HepG2 (cell line): ENCODE data around the gene CEP104. TPM values are rescaled to one million over a fixed set of nuclear protein-coding genes. Genes with fewer than 3 reads are reported as not detected.

Experiments used
- ATAC-seq: fragments of 200-7000 bp; cut with Tn5 transposase; 3 replicates; pipeline ENCODE4 v1.9.1; 2020; ENCODE audit warnings: mild to moderate bottlenecking, moderate library complexity
- BruUV-seq: library from RNA; stranded (reverse); fragments of 400-500 nt; replicated peaks from 2 replicates; lab custom pipeline; 2021; lab: Mats Ljungman, UMichigan
- CTCF ChIA-PET: fragments of 300-600 bp; formaldehyde crosslinking; extraction: SDS; loops from one replicate; lab custom pipeline; 2021; ENCODE audit warnings: low total read pairs, inconsistent platforms, low intra/inter-chr PET ratio; lab: Yijun Ruan, JAX
- POLR2A ChIA-PET: fragments of 350-600 bp; sonication (Branson Sonifier 250); formaldehyde crosslinking; loops from one replicate; lab custom pipeline; 2020; ENCODE audit warnings: antibody characterized with exemption, inconsistent platforms; lab: Yijun Ruan, JAX
- DNase-seq: peaks from one replicate; pipeline ENCODE4 v3.0.0-alpha.2; 2015; ENCODE audit warnings: low spot score
- FAIRE-seq: peaks from 3 replicates; lab custom pipeline; 2011; peaks lifted over from hg19 to GRCh38; lab: Jason Lieb, UNC
- H2AFZ ChIP-seq: one replicate; pipeline ENCODE4 v1.6.1; 2011; ENCODE audit warnings: low read length, inconsistent platforms
- H3K27ac ChIP-seq: fragments of 300-600 bp; 3 replicates; pipeline ENCODE4 v1.8.0; 2011; ENCODE audit warnings: mixed run types, mild to moderate bottlenecking, mixed read lengths, low read length, inconsistent platforms; ENCODE audit not compliant: insufficient read depth; ENCODE audit errors: extremely low read length
- H3K27me3 ChIP-seq, 2 experiments: fragments of 200-600 bp in 1 of 2; 2 replicates in 1 of 2; 3 replicates in 1 of 2; pipeline versions ENCODE4 v1.6.0 to v1.8.0; 2011; ENCODE audit warnings: low read length in 2 of 2, mild to moderate bottlenecking in 2 of 2, moderate library complexity in 2 of 2, inconsistent platforms in 1 of 2; ENCODE audit not compliant: insufficient read depth in 2 of 2, control insufficient read depth in 1 of 2
- H3K36me3 ChIP-seq, 2 experiments: fragments of 200-600 bp in 1 of 2; replicated peaks in 1 of 2; 2 replicates in 1 of 2; 3 replicates in 1 of 2; pipeline versions ENCODE4 v1.5.1 to v1.8.0; 2011; ENCODE audit warnings: low read length in 2 of 2, inconsistent platforms in 1 of 2; ENCODE audit not compliant: insufficient read depth in 2 of 2, control insufficient read depth in 1 of 2
- H3K4me1 ChIP-seq: 2 replicates; pipeline ENCODE4 v1.5.1; 2012; ENCODE audit warnings: low read length, inconsistent platforms; ENCODE audit not compliant: insufficient read depth
- H3K4me2 ChIP-seq: 2 replicates; pipeline ENCODE4 v1.6.0; 2011; ENCODE audit warnings: low read depth, low read length, inconsistent platforms
- H3K4me3 ChIP-seq, 3 experiments: fragments of 200-600 bp in 1 of 3; sonication (generic), shearing (Covaris generic) in 1 of 3; replicated peaks in 1 of 3; 2 replicates each; pipeline ENCODE4 v1.5.1; 2011 to 2016; ENCODE audit warnings: low read length in 3 of 3, inconsistent platforms in 2 of 3, low read depth in 2 of 3, mild to moderate bottlenecking in 2 of 3, control low read depth in 1 of 3, mixed read lengths in 1 of 3; ENCODE audit not compliant: insufficient read depth in 1 of 3
- H3K79me2 ChIP-seq: one replicate; pipeline ENCODE4 v1.6.1; 2011; ENCODE audit warnings: low read length, inconsistent platforms; ENCODE audit not compliant: insufficient read depth
- H3K9ac ChIP-seq: 2 replicates; pipeline ENCODE4 v1.6.0; 2011; ENCODE audit warnings: mild to moderate bottlenecking, low read depth, low read length, inconsistent platforms; ENCODE audit not compliant: insufficient read depth
- H3K9me3 ChIP-seq: 2 replicates; pipeline ENCODE4 v1.5.1; 2012; ENCODE audit warnings: mild to moderate bottlenecking, low read length
- H4K20me1 ChIP-seq: 2 replicates; pipeline ENCODE4 v1.6.0; 2011; ENCODE audit warnings: inconsistent platforms, mild to moderate bottlenecking, low read length, moderate library complexity; ENCODE audit not compliant: insufficient read depth
- CTCF ChIP-seq: sonication (generic); formaldehyde crosslinking; IDR thresholded peaks from 2 replicates; pipeline ENCODE4 v1.5.0; 2020; ENCODE audit warnings: mild to moderate bottlenecking, missing genetic modification reagents, moderate library complexity
- DBP ChIP-seq: sonication (generic); formaldehyde crosslinking; IDR thresholded peaks from 2 replicates; pipeline ENCODE4 v1.4.0; 2020; ENCODE audit warnings: missing genetic modification reagents; ENCODE audit errors: not compliant biosample characterization
- HOXA3 ChIP-seq: sonication (generic); formaldehyde crosslinking; IDR thresholded peaks from 2 replicates; pipeline ENCODE4 v1.5.0; 2020; ENCODE audit warnings: missing genetic modification reagents
- MTA1 ChIP-seq: sonication (generic); formaldehyde crosslinking; IDR thresholded peaks from 2 replicates; pipeline ENCODE4 v1.4.0; 2020; ENCODE audit warnings: missing genetic modification reagents, mild to moderate bottlenecking, borderline replicate concordance
- PATZ1 ChIP-seq: sonication (generic); formaldehyde crosslinking; IDR thresholded peaks from 2 replicates; pipeline ENCODE4 v1.4.0; 2020; ENCODE audit warnings: missing genetic modification reagents
- POLR2G ChIP-seq: fragments of 200-400 bp; formaldehyde crosslinking; IDR thresholded peaks from 2 replicates; pipeline ENCODE4 v1.6.1; 2018; ENCODE audit warnings: mild to moderate bottlenecking, low read depth, low read length, moderate library complexity
- RAD21 ChIP-seq: fragments of 450-650 bp; formaldehyde crosslinking; IDR thresholded peaks from 2 replicates; pipeline ENCODE4 v1.5.0; 2020; ENCODE audit warnings: mild to moderate bottlenecking
- RBM22 ChIP-seq: fragments of 200-400 bp; formaldehyde crosslinking; optimal IDR thresholded peaks from 2 replicates; pipeline ENCODE3; 2017; ENCODE audit warnings: mild to moderate bottlenecking, low read length, moderate library complexity
- RBM39 ChIP-seq: fragments of 200-400 bp; formaldehyde crosslinking; IDR thresholded peaks from one replicate; pipeline ENCODE4 v1.6.1; 2018; ENCODE audit warnings: antibody characterized with exemption, mild to moderate bottlenecking, low read depth, low read length; ENCODE audit not compliant: poor library complexity, severe bottlenecking
- REL ChIP-seq: sonication (generic); formaldehyde crosslinking; conservative IDR thresholded peaks from 2 replicates; pipeline ENCODE4 v1.8.0; 2022; ENCODE audit warnings: mild to moderate bottlenecking, missing genetic modification reagents, moderate library complexity
- SAFB2 ChIP-seq: sonication (generic); formaldehyde crosslinking; IDR thresholded peaks from 2 replicates; pipeline ENCODE4 v1.5.1; 2020; ENCODE audit warnings: missing genetic modification reagents, low read depth, mild to moderate bottlenecking, borderline replicate concordance
- SSRP1 ChIP-seq: IDR thresholded peaks from 2 replicates; pipeline ENCODE4 v1.6.1; 2016; ENCODE audit warnings: control low read depth
- TCF7 ChIP-seq: sonication (generic); IDR thresholded peaks from 2 replicates; pipeline ENCODE4 v1.6.1; 2016; ENCODE audit warnings: antibody characterized with exemption, low read depth
- XRCC5 ChIP-seq: fragments of 200-400 bp; formaldehyde crosslinking; optimal IDR thresholded peaks from 2 replicates; pipeline ENCODE3; 2017; ENCODE audit warnings: mild to moderate bottlenecking, low read length
- ZBTB7B ChIP-seq: sonication (generic); formaldehyde crosslinking; IDR thresholded peaks from 2 replicates; pipeline ENCODE4 v1.4.0; 2020; ENCODE audit warnings: missing genetic modification reagents
- ZNF280B ChIP-seq: sonication (generic); formaldehyde crosslinking; IDR thresholded peaks from 2 replicates; pipeline ENCODE4 v1.5.0; 2020; ENCODE audit warnings: missing genetic modification reagents, mild to moderate bottlenecking, borderline replicate concordance
- ZNF768 ChIP-seq: sonication (generic); formaldehyde crosslinking; IDR thresholded peaks from 2 replicates; pipeline ENCODE4 v1.4.0; 2020; ENCODE audit warnings: missing genetic modification reagents
- ZNF790 ChIP-seq: sonication (generic); formaldehyde crosslinking; IDR thresholded peaks from 2 replicates; pipeline ENCODE4 v1.8.0; 2022; ENCODE audit warnings: missing genetic modification reagents, mild to moderate bottlenecking, borderline replicate concordance
- WGBS: methylation state at CpG from one replicate; pipeline ENCODE4 v1.1.6; 2017; ENCODE audit warnings: low lambda C conversion rate; 5-methylcytosine and 5-hydroxymethylcytosine counted together
- in situ Hi-C: cut with HindIII; loops from 2 replicates; pipeline ENCODE4 v1.10.0; 2017; ENCODE audit warnings: low pct_unique_long_range_greater_than_20kb; ENCODE audit not compliant: extremely low pct_ligation_motif_present
- intact Hi-C: fragments of 100-400 bp; cut with micrococcal nuclease; formaldehyde crosslinking; loops from one replicate; pipeline ENCODE4 v1.10.0; 2022; ENCODE audit not compliant: unreplicated experiment
- polyA plus RNA-seq, 8 experiments: library from polyadenylated mRNA; depleted of rRNA in 3 of 8; stranded (reverse) in 7 of 8; unstranded in 1 of 8; fragments of >200 nt; fragmentation: Illumina TruSeq in 4 of 8; extraction: Trizol in 4 of 8; gene quantifications; 2 replicates each; pipeline versions ENCODE4 v1.2.1 to v1.2.3, GENCODE V29; 2011 to 2016; ENCODE audit warnings: low read depth in 4 of 8, missing spikeins in 1 of 8, mixed read lengths in 1 of 8; ENCODE audit not compliant: insufficient read depth in 1 of 8
- total RNA-seq, 5 experiments: library from RNA; depleted of rRNA; stranded (reverse); fragments of >200 nt; fragmentation: Illumina TruSeq; extraction: Trizol; gene quantifications; 2 replicates each; pipeline ENCODE4 v1.2.3, GENCODE V29; 2016; ENCODE audit warnings: low read depth in 1 of 5

The CEP104 gene
- total and polyA plus RNA-seq, 2 of the 13 experiments (the other 11 are each of a cell fraction or from before 2014, with no cell fraction given) = 20.4 to 30.1 TPM

- ChIA-PET POLR2A (no interaction called here), CTCF (no interaction called here)
- H3K36me3 ChIP-seq = peaks cover 18 to 42% of the 10 kb centered on the region in 2 experiments
- no peak overlapping the region for H3K27ac ChIP-seq
- WGBS = 96% methylated on average over 23 of the region's 23 CpGs
- no peak for DNase-seq
- in situ Hi-C loops (no loop called here), intact Hi-C loops (loop anchor here (10.0 kb wide), 1 partner anchor 125 kb away; the partner anchor contains the start of gene C1orf174)
- FAIRE-seq = no peak
- no peak overlapping the region for H2AFZ ChIP-seq
- no peak for ATAC-seq
- no peak overlapping the region for H3K4me2 ChIP-seq
- no peaks in the 10 kb centered on the region for H3K27me3 ChIP-seq
- H3K79me2 ChIP-seq = peaks cover 2% of the 10 kb centered on the region
- H3K9me3 ChIP-seq = no peaks in the 10 kb centered on the region
- peaks cover 38% of the 10 kb centered on the region for H3K4me1 ChIP-seq
- H3K9ac ChIP-seq = no peak overlapping the region
- H4K20me1 ChIP-seq = no peaks in the 10 kb centered on the region
- BruUV-seq = no TSS peak
- H3K4me3 ChIP-seq = no peak overlapping the region
- peak; percentile 2 for TF ChIP-seq RBM39
- TF ChIP-seq SAFB2 (CRISPR knock-in tag) = 0 out of 2 replicates have a peak, but pooled peaks have one; percentile 22
- TF ChIP-seq MTA1 (CRISPR knock-in tag) = no peak
- no peak for TF ChIP-seq PATZ1
- TF ChIP-seq TCF7 = no peak
- 0 out of 2 replicates have a peak, but pooled peaks have one; percentile 37 for TF ChIP-seq REL (CRISPR knock-in tag)
- TF ChIP-seq XRCC5 = peak; percentile 18
- TF ChIP-seq DBP (CRISPR knock-in tag) = no peak
- no peak for TF ChIP-seq ZNF280B (CRISPR knock-in tag)
- peak; percentile 62; the same call in 1 of the 2 replicates for TF ChIP-seq POLR2G
- 0 out of 2 replicates have a peak, but pooled peaks have one; percentile 19 for TF ChIP-seq CTCF (CRISPR knock-in tag)
- no peak for TF ChIP-seq ZBTB7B (CRISPR knock-in tag)
- TF ChIP-seq SSRP1 (CRISPR knock-in tag) = peak; percentile 40; the same call in 1 of the 2 replicates
- TF ChIP-seq RAD21 = no peak
- TF ChIP-seq HOXA3 (CRISPR knock-in tag) = peak; percentile 3; the same call in 1 of the 2 replicates
- TF ChIP-seq RBM22 = peak; percentile 22
- no peak for TF ChIP-seq ZNF790 (CRISPR knock-in tag)
- TF ChIP-seq ZNF768 = no peak
Measured at GRCh38 chr1:3779265-3779911, 77.6 kb downstream of the CEP104 start.
